A549 (cell line): ENCODE measurements around the gene BCR. TPM values are rescaled to one million over a fixed set of nuclear protein-coding genes. Genes with fewer than 3 reads are reported as not detected.

Experiments
- ATAC-seq, 2 experiments: fragments of 200-7000 bp in 1 of 2; fragments of >200 bp in 1 of 2; cut with Nextera tagmentation in 1 of 2; cut with Tn5 transposase in 1 of 2; 3 replicates each; pipeline versions ENCODE4 v1.8.0 to v1.9.1; 2018 to 2020; ENCODE audit warnings: mild to moderate bottlenecking in 1 of 2, moderate library complexity in 1 of 2
- CTCF ChIA-PET: fragments of 300-600 bp; sonication (Branson Sonifier 250); formaldehyde crosslinking; extraction: SDS; loops from one replicate; lab custom pipeline; 2021; ENCODE audit warnings: antibody characterized with exemption, inconsistent platforms; lab: Yijun Ruan, JAX
- POLR2A ChIA-PET: fragments of 350-600 bp; formaldehyde crosslinking; extraction: SDS; loops from one replicate; lab custom pipeline; 2021; ENCODE audit warnings: antibody characterized with exemption, inconsistent platforms; lab: Yijun Ruan, JAX
- DNase-seq, 2 experiments: peaks; one replicate each; pipeline versions ENCODE4 v3.0.0 to v3.0.0-alpha.2; 2011 to 2016; ENCODE audit warnings: low read depth in 1 of 2, low spot score in 1 of 2
- FAIRE-seq: peaks from 2 replicates; lab custom pipeline; 2011; peaks lifted over from hg19 to GRCh38; lab: Jason Lieb, UNC
- H3K27ac ChIP-seq, 2 experiments: fragments of >200 bp; sonication (Bioruptor Twin); formaldehyde crosslinking; 3 replicates each; pipeline ENCODE4 v1.5.1; 2016 to 2017
- H3K4me1 ChIP-seq: fragments of >200 bp; sonication (Bioruptor Twin); formaldehyde crosslinking; 3 replicates; pipeline ENCODE4 v1.6.1; 2016
- H3K4me2 ChIP-seq: fragments of >200 bp; sonication (Bioruptor Twin); formaldehyde crosslinking; 3 replicates; pipeline ENCODE4 v1.6.1; 2016
- H3K4me3 ChIP-seq: fragments of >200 bp; sonication (Bioruptor Twin); formaldehyde crosslinking; 3 replicates; pipeline ENCODE4 v1.5.1; 2016
- H3K9me3 ChIP-seq: fragments of >200 bp; sonication (Bioruptor Twin); formaldehyde crosslinking; 3 replicates; pipeline ENCODE4 v1.6.1; 2016
- ATOH8 ChIP-seq: fragments of 250-450 bp; sonication (Bioruptor Pico); IDR thresholded peaks from 2 replicates; pipeline ENCODE4 v1.5.0; 2020; ENCODE audit warnings: low read depth, mild to moderate bottlenecking, moderate library complexity
- BHLHE40 ChIP-seq: IDR thresholded peaks from 2 replicates; pipeline ENCODE4 v1.6.1; 2012; ENCODE audit warnings: low read depth, low read length, inconsistent platforms
- CBX8 ChIP-seq: fragments of 200-600 bp; sonication (generic); IDR thresholded peaks from 2 replicates; pipeline ENCODE4 v1.6.1; 2016
- CEBPB ChIP-seq, 2 experiments: fragments of >200 bp in 1 of 2; sonication (Bioruptor Twin) in 1 of 2; formaldehyde crosslinking in 1 of 2; IDR thresholded peaks; 2 replicates each; pipeline ENCODE4 v1.6.1; 2012 to 2016
- CHD4 ChIP-seq: fragments of 200-600 bp; sonication (generic); IDR thresholded peaks from 2 replicates; pipeline ENCODE4 v1.6.1; 2016; ENCODE audit warnings: antibody characterized with exemption, mild to moderate bottlenecking, borderline replicate concordance
- CTCF ChIP-seq: fragments of >200 bp; sonication (Bioruptor Twin); formaldehyde crosslinking; IDR thresholded peaks from 3 replicates; pipeline ENCODE4 v1.5.1; 2016
- E2F6 ChIP-seq: IDR thresholded peaks from 2 replicates; pipeline ENCODE4 v1.6.1; 2012; ENCODE audit warnings: low read depth, borderline replicate concordance
- EHF ChIP-seq: fragments of 250-450 bp; sonication (Bioruptor Pico); IDR thresholded peaks from 2 replicates; pipeline ENCODE4 v1.5.0; 2020; ENCODE audit warnings: mild to moderate bottlenecking
- EP300 ChIP-seq, 2 experiments: fragments of >200 bp; sonication (Bioruptor Twin); formaldehyde crosslinking; IDR thresholded peaks; 2 replicates in 1 of 2; 3 replicates in 1 of 2; pipeline ENCODE4 v1.6.1; 2016 to 2017
- FOSB ChIP-seq: fragments of 250-450 bp; sonication (Bioruptor Pico); IDR thresholded peaks from 2 replicates; pipeline ENCODE4 v1.5.0; 2020; ENCODE audit warnings: mild to moderate bottlenecking, moderate library complexity
- FOSL2 ChIP-seq, 2 experiments: fragments of 450-650 bp in 1 of 2; fragments of >200 bp in 1 of 2; sonication (Bioruptor Twin) in 1 of 2; formaldehyde crosslinking; IDR thresholded peaks; 2 replicates each; pipeline versions ENCODE4 v1.5.0 to v1.6.1; 2016 to 2020; ENCODE audit warnings: mild to moderate bottlenecking in 1 of 2, moderate library complexity in 1 of 2
- HES2 ChIP-seq: fragments of >200 bp; sonication (Bioruptor Twin); formaldehyde crosslinking; IDR thresholded peaks from 2 replicates; pipeline ENCODE4 v1.6.1; 2016
- HEYL ChIP-seq: fragments of 250-450 bp; sonication (Bioruptor Pico); IDR thresholded peaks from 2 replicates; pipeline ENCODE4 v1.8.0; 2021; ENCODE audit warnings: mild to moderate bottlenecking, moderate library complexity
- HOXA7 ChIP-seq: fragments of 250-450 bp; sonication (Bioruptor Pico); IDR thresholded peaks from 2 replicates; pipeline ENCODE4 v1.5.0; 2020; ENCODE audit warnings: mild to moderate bottlenecking, moderate library complexity
- HOXB5 ChIP-seq: fragments of 250-450 bp; sonication (Bioruptor Pico); IDR thresholded peaks from 2 replicates; pipeline ENCODE4 v1.5.0; 2020; ENCODE audit warnings: mild to moderate bottlenecking, moderate library complexity
- JUNB ChIP-seq: fragments of >200 bp; sonication (Bioruptor Twin); formaldehyde crosslinking; IDR thresholded peaks from 2 replicates; pipeline ENCODE4 v1.6.1; 2016
- MAFK ChIP-seq: fragments of 450-650 bp; IDR thresholded peaks from 2 replicates; pipeline ENCODE4 v1.6.1; 2014; ENCODE audit not compliant: partially characterized antibody
- MAX ChIP-seq: IDR thresholded peaks from 2 replicates; pipeline ENCODE4 v1.6.1; 2012
- MAZ ChIP-seq: fragments of 150-350 bp; IDR thresholded peaks from 2 replicates; pipeline ENCODE4 v1.6.1; 2014; ENCODE audit warnings: antibody characterized with exemption, low read depth, low read length, borderline replicate concordance
- MYC ChIP-seq: IDR thresholded peaks from 2 replicates; pipeline ENCODE4 v1.6.1; 2012; ENCODE audit warnings: mild to moderate bottlenecking, inconsistent platforms, low read length, improper control_type of control experiment, borderline replicate concordance
- NPAS2 ChIP-seq: fragments of 250-450 bp; sonication (Bioruptor Pico); IDR thresholded peaks from 2 replicates; pipeline ENCODE4 v1.8.0; 2022; ENCODE audit warnings: mild to moderate bottlenecking, moderate library complexity, borderline replicate concordance
- POLR2AphosphoS2 ChIP-seq: conservative IDR thresholded peaks from 2 replicates; pipeline ENCODE4 v1.6.1; 2012; ENCODE audit warnings: low read length, improper control_type of control experiment, inconsistent platforms
- RNF2 ChIP-seq: fragments of 200-600 bp; sonication (generic); IDR thresholded peaks from 2 replicates; pipeline ENCODE4 v1.6.1; 2016; ENCODE audit warnings: low read depth, mild to moderate bottlenecking, antibody characterized with exemption, moderate library complexity, borderline replicate concordance
- SREBF2 ChIP-seq: fragments of 450-650 bp; IDR thresholded peaks from 2 replicates; pipeline ENCODE4 v1.6.1; 2014; ENCODE audit warnings: mild to moderate bottlenecking, moderate library complexity
- TP53 ChIP-seq: fragments of 250-450 bp; sonication (Bioruptor Pico); IDR thresholded peaks from 2 replicates; pipeline ENCODE4 v1.5.0; 2021; ENCODE audit warnings: mild to moderate bottlenecking, moderate library complexity
- ZC3H11A ChIP-seq: fragments of 450-650 bp; IDR thresholded peaks from 2 replicates; pipeline ENCODE4 v1.6.1; 2014; ENCODE audit warnings: antibody characterized with exemption, mild to moderate bottlenecking
- WGBS: methylation state at CpG from one replicate; pipeline ENCODE4 v1.1.6; 2017; ENCODE audit errors: missing lambda C conversion rate; 5-methylcytosine and 5-hydroxymethylcytosine counted together
- polyA plus RNA-seq, 4 experiments: library from polyadenylated mRNA; depleted of rRNA in 3 of 4; stranded (reverse); fragments of >200 nt; fragmentation: RNase III in 1 of 4; extraction: RNeasy Plus Mini Kit Qiagen cat#74134 plus additional on column Dnase treatment in 1 of 4; gene quantifications; 2 replicates in 3 of 4; 3 replicates in 1 of 4; pipeline ENCODE4 v1.2.3, GENCODE V29; 2011 to 2017

The BCR gene
- polyA plus RNA-seq, 2 of the 4 experiments (the other 2 are of a cell fraction), result 14.7 to 16.4 TPM

GRCh38 chr22:23285236-23285635 is 104.9 kb downstream of the BCR start:
- CTCF ChIA-PET, result interaction anchor here (3.9 to 7.5 kb wide), 2 partner anchors 11 to 109 kb away, joined by 15 to 186 read pairs; partner anchors contain the start of gene BCR
- Histone ChIP-seq H3K4me3 (no peak overlapping the region), H3K4me1 (peaks cover 17% of the 10 kb centered on the region; the same call in 2 of the 3 replicates), H3K9me3 (no peaks in the 10 kb centered on the region), H3K27ac (no peak overlapping the region), H3K4me2 (no peak overlapping the region)
- TF ChIP-seq SREBF2, result no peak
- no peak for TF ChIP-seq FOSB (CRISPR knock-in tag)
- no peak for TF ChIP-seq EP300 (IDR thresholded peaks at IDR 0.05)
- no peak for TF ChIP-seq MAX
- no peak for TF ChIP-seq CBX8
- TF ChIP-seq ATOH8 (CRISPR knock-in tag), result no peak
- no peak for TF ChIP-seq TP53 (CRISPR knock-in tag)
- no peak for TF ChIP-seq E2F6
- no peak for ATAC-seq
- no peak for FAIRE-seq
- POLR2A ChIA-PET, result no interaction called here
- DNase-seq, result no peak
- WGBS, result 95% methylated on average over 7 of the region's 8 CpGs

GRCh38 chr22:23285734-23286133 is 105.4 kb downstream of the BCR start:
- DNase-seq (no peak), ATAC-seq (no peak)
- CTCF ChIA-PET, result interaction anchor here (1.0 to 7.5 kb wide), 3 partner anchors 11 to 327 kb away, joined by 5 to 186 read pairs (median 15); partner anchors contain the start of gene BCR
- no peak overlapping the region for H3K4me2 ChIP-seq
- TF ChIP-seq EHF (CRISPR knock-in tag), result no peak
- no peak for TF ChIP-seq HOXA7 (CRISPR knock-in tag)
- no peak for TF ChIP-seq CTCF
- TF ChIP-seq JUNB, result no peak
- no peak for TF ChIP-seq MAZ
- TF ChIP-seq HEYL, result no peak
- TF ChIP-seq, all 56 proteins: peak for 0
- H3K4me3 ChIP-seq, result no peak overlapping the region
- whole genome bisulfite sequencing, result 94% methylated on average over 7 of the region's 7 CpGs
- H3K27ac ChIP-seq, result no peak overlapping the region
- no peak for FAIRE-seq
- no peaks in the 10 kb centered on the region for H3K9me3 ChIP-seq
- POLR2A ChIA-PET, result no interaction called here
- H3K4me1 ChIP-seq, result peaks cover 19% of the 10 kb centered on the region; the same call in 2 of the 3 replicates

GRCh38 chr22:23286296-23286695 is 106.0 kb downstream of the BCR start:
- Histone ChIP-seq H3K27ac (no peak overlapping the region), H3K4me1 (peaks cover 17% of the 10 kb centered on the region; the same call in 2 of the 3 replicates), H3K9me3 (no peaks in the 10 kb centered on the region), H3K4me2 (no peak overlapping the region), H3K4me3 (no peak overlapping the region)
- 82% methylated on average over 2 of the region's 2 CpGs for WGBS
- FAIRE-seq (no peak), ATAC-seq (no peak), DNase-seq (no peak)
- ChIA-PET POLR2A (no interaction called here), CTCF (interaction anchor here (0.6 to 7.5 kb wide), 5 partner anchors 10 to 328 kb away, joined by 3 to 186 read pairs (median 5); partner anchors contain the start of gene BCR)
- no peak for TF ChIP-seq EP300 (IDR thresholded peaks at IDR 0.05)
- no peak for TF ChIP-seq HOXB5
- TF ChIP-seq FOSB (CRISPR knock-in tag), result no peak
- TF ChIP-seq FOSL2 (IDR thresholded peaks at IDR 0.05), result no peak
- TF ChIP-seq FOSL2 (CRISPR knock-in tag; IDR thresholded peaks at IDR 0.05), result no peak
- TF ChIP-seq E2F6, result no peak
- TF ChIP-seq NPAS2 (CRISPR knock-in tag), result no peak
- TF ChIP-seq ZC3H11A, result no peak
- no peak for TF ChIP-seq CEBPB (IDR thresholded peaks at IDR 0.05)
- TF ChIP-seq POLR2AphosphoS2, result no peak
- no peak for TF ChIP-seq RNF2
- no peak for TF ChIP-seq MYC
- no peak for TF ChIP-seq MAFK
- TF ChIP-seq CHD4, result no peak
- TF ChIP-seq BHLHE40, result no peak
- no peak for TF ChIP-seq HES2
